C4-2B (cell line): Measurements from ENCODE around the gene ZBTB40.

Source experiments
- H3K27ac ChIP-seq: fragments of 450-650 bp; 2 replicates; pipeline ENCODE4 v1.5.1; 2017
- CTCF ChIP-seq: fragments of 450-650 bp; conservative IDR thresholded peaks from 2 replicates; pipeline ENCODE4 v1.5.1; 2017; ENCODE audit warnings: mild to moderate bottlenecking
- ZFX ChIP-seq: fragments of 450-650 bp; IDR thresholded peaks from 2 replicates; pipeline ENCODE4 v1.6.1; 2017

ZBTB40 gene

GRCh38 chr1:22570140-22570909, 118.7 kb downstream of the ZBTB40 start:
- TF ChIP-seq ZFX (no peak), CTCF (no peak)
- no peak overlapping the region for H3K27ac ChIP-seq

- H3K27ac ChIP-seq: no peak overlapping the region
- TF ChIP-seq ZFX: no peak
- TF ChIP-seq CTCF: no peak
Measured at GRCh38 chr1:22572818-22573217, 121.2 kb downstream of the ZBTB40 start.

GRCh38 chr1:22573237-22573636, 121.6 kb downstream of the ZBTB40 start:
- H3K27ac ChIP-seq: no peak overlapping the region
- no peak for TF ChIP-seq CTCF
- TF ChIP-seq ZFX: no peak

- no peak for TF ChIP-seq CTCF
- no peak for TF ChIP-seq ZFX
- no peak overlapping the region for H3K27ac ChIP-seq
Measured at GRCh38 chr1:22575532-22576149, 124.0 kb downstream of the ZBTB40 start.

GRCh38 chr1:22576150-22576544, 124.5 kb downstream of the ZBTB40 start:
- no peak overlapping the region for H3K27ac ChIP-seq
- TF ChIP-seq CTCF: no peak
- TF ChIP-seq ZFX: no peak

GRCh38 chr1:22576617-22577016, 125.0 kb downstream of the ZBTB40 start:
- TF ChIP-seq ZFX (no peak), CTCF (no peak)
- H3K27ac ChIP-seq: no peak overlapping the region

GRCh38 chr1:22578732-22579361, 127.2 kb downstream of the ZBTB40 start:
- TF ChIP-seq ZFX (no peak), CTCF (no peak)
- no peak overlapping the region for H3K27ac ChIP-seq
